Prostate gland (tissue), 2 donors: ENCODE results near the gene MAD1L1.

ENCODE experiments used
- CTCF ChIP-seq, 4 experiments: fragments of 200-600 bp in 2 of 4; fragments of 450-650 bp in 2 of 4; sonication (generic) in 2 of 4; IDR thresholded peaks; 1 replicate in 3 of 4; 2 replicates in 1 of 4; pipeline ENCODE4 v1.5.1; 2016 to 2019; ENCODE audit warnings: antibody characterized with exemption in 4 of 4, mild to moderate bottlenecking in 2 of 4, moderate library complexity in 2 of 4
- POLR2A ChIP-seq: fragments of 450-650 bp; IDR thresholded peaks from one replicate; pipeline ENCODE4 v1.6.1; 2016; ENCODE audit warnings: antibody characterized with exemption, mild to moderate bottlenecking
- POLR2AphosphoS5 ChIP-seq: sonication (generic); formaldehyde crosslinking; IDR thresholded peaks from one replicate; pipeline ENCODE4 v1.6.1; 2017; ENCODE audit warnings: antibody characterized with exemption

GRCh38 chr7:2049111-2049781 is 183.5 kb downstream of the MAD1L1 start:
- no peak for TF ChIP-seq POLR2A
- TF ChIP-seq CTCF (IDR thresholded peaks at IDR 0.05) = no peak
- no peak for TF ChIP-seq POLR2AphosphoS5
